GM19395 (cell line): Measurements from ENCODE around the gene PHOX2A.
"Not testable (repeated sequence)": the region's sequence is repeated elsewhere in the genome, so short reads cannot be mapped to it uniquely, and the experiment has no call there.

Experiments
- ATAC-seq: cut with Tn5 transposase; IDR thresholded peaks from one replicate; pipeline ENCODE4 v1.9.1; 2021; ENCODE audit warnings: mild to moderate bottlenecking, moderate library complexity; ENCODE audit not compliant: unreplicated experiment

PHOX2A gene

GRCh38 chr11:72223615-72224563, 20.1 kb downstream of the PHOX2A start:
- ATAC-seq = peak; percentile 52

- ATAC-seq = peak; percentile 67
Measured at GRCh38 chr11:72222907-72223614, 20.9 kb downstream of the PHOX2A start.

GRCh38 chr11:72222106-72222891, 21.7 kb downstream of the PHOX2A start:
- ATAC-seq = no peak

- ATAC-seq = no peak
Measured at GRCh38 chr11:72221386-72222075, 22.4 kb downstream of the PHOX2A start.

- no peak for ATAC-seq
Measured at GRCh38 chr11:72220696-72221363, 23.1 kb downstream of the PHOX2A start.

GRCh38 chr11:72218251-72218745, 25.7 kb downstream of the PHOX2A start:
- no peak for ATAC-seq

- no peak for ATAC-seq
Measured at GRCh38 chr11:72217841-72218240, 26.1 kb downstream of the PHOX2A start.

GRCh38 chr11:72216638-72217037, 27.3 kb downstream of the PHOX2A start, which contains the start of gene FOLR2:
Gene FOLR2 (plus strand): TSS chr11:72216794. CDS start chr11:72218585, 1,791 bp downstream.
- no peak for ATAC-seq

GRCh38 chr11:72209101-72209500, 34.9 kb downstream of the PHOX2A start:
- no peak for ATAC-seq

- ATAC-seq = no peak
Measured at GRCh38 chr11:72208281-72208680, 35.7 kb downstream of the PHOX2A start.

GRCh38 chr11:72206794-72207193, 37.2 kb downstream of the PHOX2A start:
- ATAC-seq = not testable (repeated sequence)

- no peak for ATAC-seq
Measured at GRCh38 chr11:72204886-72205285, 39.1 kb downstream of the PHOX2A start.

GRCh38 chr11:72203163-72203562, 40.8 kb downstream of the PHOX2A start:
- no peak for ATAC-seq

- no peak for ATAC-seq
Measured at GRCh38 chr11:72202571-72202970, 41.4 kb downstream of the PHOX2A start.

GRCh38 chr11:72201445-72201844, 42.5 kb downstream of the PHOX2A start:
- not testable (repeated sequence) for ATAC-seq

GRCh38 chr11:72195518-72196270, 48.3 kb downstream of the PHOX2A start:
- no peak for ATAC-seq

- ATAC-seq = no peak
Measured at GRCh38 chr11:72191961-72192381, 52.0 kb downstream of the PHOX2A start, which contains the start of gene FOLR1. Gene FOLR1 (plus strand): TSS chr11:72192140. CDS start chr11:72192174, 34 bp downstream.

GRCh38 chr11:72190631-72191071, 53.3 kb downstream of the PHOX2A start:
- ATAC-seq = no peak
